GM21423 (cell line): ENCODE results near the gene SULT1C4.
A peak's percentile ranks its signal among the peaks of the same experiment; 100 is the strongest.

Experiments
- ATAC-seq: cut with Tn5 transposase; IDR thresholded peaks from one replicate; pipeline ENCODE4 v1.9.1; 2021; ENCODE audit warnings: mild to moderate bottlenecking, moderate library complexity; ENCODE audit not compliant: unreplicated experiment

The SULT1C4 gene

GRCh38 chr2:108369153-108369552 lies 8.6 kb upstream of the SULT1C4 start:
- ATAC-seq = no peak

GRCh38 chr2:108370080-108370479 lies 7.7 kb upstream of the SULT1C4 start:
- ATAC-seq = no peak

GRCh38 chr2:108376774-108377173 lies 980 bp upstream of the SULT1C4 start:
- no peak for ATAC-seq

- ATAC-seq = no peak
Observed at GRCh38 chr2:108377401-108377800, 353 bp upstream of the SULT1C4 start.

GRCh38 chr2:108378851-108379250 lies 1.1 kb downstream of the SULT1C4 start:
- ATAC-seq = no peak

- ATAC-seq = no peak
Observed at GRCh38 chr2:108382196-108382595, 4.4 kb downstream of the SULT1C4 start.

- ATAC-seq = no peak
Observed at GRCh38 chr2:108383146-108383830, 5.5 kb downstream of the SULT1C4 start.

- ATAC-seq = no peak
Observed at GRCh38 chr2:108384662-108385393, 7.1 kb downstream of the SULT1C4 start.

- ATAC-seq = peak; percentile 92
Observed at GRCh38 chr2:108385411-108386071, 7.8 kb downstream of the SULT1C4 start.

GRCh38 chr2:108388045-108388444 lies 10.3 kb downstream of the SULT1C4 start:
- no peak for ATAC-seq

GRCh38 chr2:108390340-108390739 lies 12.6 kb downstream of the SULT1C4 start:
- ATAC-seq = no peak

- no peak for ATAC-seq
Observed at GRCh38 chr2:108392029-108392428, 14.3 kb downstream of the SULT1C4 start.

- no peak for ATAC-seq
Observed at GRCh38 chr2:108393197-108393596, 15.4 kb downstream of the SULT1C4 start.

GRCh38 chr2:108395155-108395554 lies 17.4 kb downstream of the SULT1C4 start:
- no peak for ATAC-seq

- no peak for ATAC-seq
Observed at GRCh38 chr2:108396845-108397244, 19.1 kb downstream of the SULT1C4 start.

- ATAC-seq = no peak
Observed at GRCh38 chr2:108399479-108399878, 21.7 kb downstream of the SULT1C4 start.

- no peak for ATAC-seq
Observed at GRCh38 chr2:108401800-108402199, 24.0 kb downstream of the SULT1C4 start.

GRCh38 chr2:108403494-108403893 lies 25.7 kb downstream of the SULT1C4 start:
- ATAC-seq = no peak

- ATAC-seq = no peak
Observed at GRCh38 chr2:108404784-108405397, 27.1 kb downstream of the SULT1C4 start.

GRCh38 chr2:108407864-108408729 lies 30.3 kb downstream of the SULT1C4 start:
- no peak for ATAC-seq

- ATAC-seq = no peak
Observed at GRCh38 chr2:108409768-108410167, 32.0 kb downstream of the SULT1C4 start.
